Upper lobe of left lung (tissue), 4 donors: Measurements from ENCODE around the gene KRTAP5-5.

Experiments used
- CTCF ChIP-seq, 6 experiments: fragments of 450-650 bp in 4 of 6; fragments of 200-600 bp in 2 of 6; sonication (generic) in 2 of 6; IDR thresholded peaks; one replicate each; pipeline ENCODE4 v1.5.1; 2016 to 2019; ENCODE audit warnings: antibody characterized with exemption in 6 of 6
- POLR2A ChIP-seq, 4 donors: fragments of 450-650 bp; IDR thresholded peaks; one replicate each; pipeline ENCODE4 v1.5.1; 2016 to 2017; ENCODE audit warnings: antibody characterized with exemption in 4 of 4, mild to moderate bottlenecking in 2 of 4

GRCh38 chr11:1598816-1599215 is 30.8 kb upstream of the KRTAP5-5 start:
- TF ChIP-seq CTCF (IDR thresholded peaks at IDR 0.05) (no peak), POLR2A (IDR thresholded peaks at IDR 0.05) (no peak)
